Vagina (tissue), 2 donors: ENCODE measurements around the gene KAZN. TPM values are rescaled to one million over a fixed set of nuclear protein-coding genes. Genes with fewer than 3 reads are reported as not detected.

ENCODE experiments used
- DNase-seq, 2 donors: peaks; one replicate each; pipeline ENCODE4 v3.0.0-alpha.2; 2017; ENCODE audit errors: extremely low spot score in 2 of 2
- H3K27ac ChIP-seq: fragments of 200-600 bp; sonication (generic); one replicate; pipeline ENCODE4 v1.5.1; 2019
- H3K27me3 ChIP-seq: fragments of 200-600 bp; sonication (generic); one replicate; pipeline ENCODE4 v1.5.1; 2019
- H3K36me3 ChIP-seq, 2 donors: fragments of 200-600 bp; sonication (generic); one replicate each; pipeline ENCODE4 v1.5.1; 2017 to 2019
- H3K4me1 ChIP-seq: fragments of 200-600 bp; sonication (generic); one replicate; pipeline ENCODE4 v1.5.1; 2019
- H3K4me3 ChIP-seq, 2 donors: fragments of 200-600 bp; sonication (generic); 1 replicate in 1 of 2; 2 replicates in 1 of 2; pipeline ENCODE4 v1.5.1; 2016 to 2019
- H3K9me3 ChIP-seq: fragments of 200-600 bp; sonication (generic); one replicate; pipeline ENCODE4 v1.5.1; 2019
- CTCF ChIP-seq, 3 experiments: fragments of 450-650 bp in 2 of 3; fragments of 200-600 bp in 1 of 3; sonication (generic) in 1 of 3; IDR thresholded peaks; one replicate each; pipeline ENCODE4 v1.5.1; 2017 to 2019; ENCODE audit warnings: antibody characterized with exemption in 3 of 3, mild to moderate bottlenecking in 2 of 3, moderate library complexity in 2 of 3
- POLR2A ChIP-seq, 2 donors: fragments of 450-650 bp; IDR thresholded peaks; one replicate each; pipeline ENCODE4 v1.6.1; 2017; ENCODE audit warnings: antibody characterized with exemption in 2 of 2, mild to moderate bottlenecking in 2 of 2, moderate library complexity in 2 of 2
- POLR2AphosphoS5 ChIP-seq, 2 donors: sonication (generic); formaldehyde crosslinking; IDR thresholded peaks; one replicate each; pipeline ENCODE4 v1.9.0; 2017; ENCODE audit warnings: antibody characterized with exemption in 2 of 2, mild to moderate bottlenecking in 2 of 2, low read depth in 1 of 2; ENCODE audit not compliant: insufficient read depth in 1 of 2
- intact Hi-C: fragments of 100-400 bp; cut with DNase I; formaldehyde crosslinking; loops from one replicate; pipeline ENCODE4 v1.15.1; 2023
- total RNA-seq: library from RNA; depleted of rRNA; stranded (reverse); fragments of >200 nt; gene quantifications from one replicate; pipeline ENCODE4 v1.2.3, GENCODE V29; 2016

Gene KAZN
- total RNA-seq, 1 donor from 2014 or later, result 29.5 TPM

- intact Hi-C loops, result no loop called here
- Histone ChIP-seq H3K4me1 (peaks cover 16% of the 10 kb centered on the region), H3K4me3 (no peak overlapping the region), H3K9me3 (no peaks in the 10 kb centered on the region), H3K27ac (peak overlapping the region; percentile 76), H3K36me3 (no peaks in the 10 kb centered on the region), H3K27me3 (no peaks in the 10 kb centered on the region)
- TF ChIP-seq CTCF (IDR thresholded peaks at IDR 0.05) (peak; percentile 51 to 86 (median 77)), POLR2AphosphoS5 (IDR thresholded peaks at IDR 0.05; ENCODE audit: insufficient read depth in 1 of 2, low read depth in 1 of 2) (peak in 1 of 2 donors; percentile 11), POLR2A (IDR thresholded peaks at IDR 0.05) (no peak)
- no peak for DNase-seq
Observed at GRCh38 chr1:15027515-15027986, 429.1 kb downstream of the KAZN start.

- peak overlapping the region; percentile 76 for H3K27ac ChIP-seq
- no peaks in the 10 kb centered on the region for H3K27me3 ChIP-seq
- no peak for TF ChIP-seq POLR2A (IDR thresholded peaks at IDR 0.05)
- TF ChIP-seq POLR2AphosphoS5 (IDR thresholded peaks at IDR 0.05; ENCODE audit: insufficient read depth in 1 of 2, low read depth in 1 of 2), result peak in 1 of 2 donors; percentile 34
- no peak for TF ChIP-seq CTCF (IDR thresholded peaks at IDR 0.05)
- DNase-seq, result no peak
- H3K4me3 ChIP-seq, result no peak overlapping the region
- intact Hi-C loops, result no loop called here
- no peaks in the 10 kb centered on the region for H3K9me3 ChIP-seq
- H3K36me3 ChIP-seq, result no peaks in the 10 kb centered on the region
- H3K4me1 ChIP-seq, result peaks cover 16% of the 10 kb centered on the region
Observed at GRCh38 chr1:15028102-15028501, 429.6 kb downstream of the KAZN start.

GRCh38 chr1:15028616-15029015 lies 430.1 kb downstream of the KAZN start:
- no peaks in the 10 kb centered on the region for H3K36me3 ChIP-seq
- no peak for TF ChIP-seq POLR2AphosphoS5 (IDR thresholded peaks at IDR 0.05; ENCODE audit: insufficient read depth in 1 of 2, low read depth in 1 of 2)
- no peak for TF ChIP-seq POLR2A (IDR thresholded peaks at IDR 0.05)
- H3K4me3 ChIP-seq, result no peak overlapping the region
- intact Hi-C loops, result no loop called here
- H3K27ac ChIP-seq, result peak overlapping the region; percentile 76
- no peaks in the 10 kb centered on the region for H3K27me3 ChIP-seq
- peaks cover 16% of the 10 kb centered on the region for H3K4me1 ChIP-seq
- no peaks in the 10 kb centered on the region for H3K9me3 ChIP-seq
- DNase-seq, result no peak

GRCh38 chr1:15029036-15029435 lies 430.6 kb downstream of the KAZN start:
- no peaks in the 10 kb centered on the region for H3K36me3 ChIP-seq
- intact Hi-C loops, result no loop called here
- no peaks in the 10 kb centered on the region for H3K27me3 ChIP-seq
- peaks cover 16% of the 10 kb centered on the region for H3K4me1 ChIP-seq
- DNase-seq, result no peak
- TF ChIP-seq CTCF (IDR thresholded peaks at IDR 0.05) (no peak), POLR2A (IDR thresholded peaks at IDR 0.05) (no peak), POLR2AphosphoS5 (IDR thresholded peaks at IDR 0.05; ENCODE audit: insufficient read depth in 1 of 2, low read depth in 1 of 2) (no peak)
- H3K27ac ChIP-seq, result peak overlapping the region; percentile 76
- no peak overlapping the region for H3K4me3 ChIP-seq
- no peaks in the 10 kb centered on the region for H3K9me3 ChIP-seq

GRCh38 chr1:15029786-15030185 lies 431.3 kb downstream of the KAZN start:
- no peak overlapping the region for H3K4me3 ChIP-seq
- TF ChIP-seq CTCF (IDR thresholded peaks at IDR 0.05), result no peak
- TF ChIP-seq POLR2AphosphoS5 (IDR thresholded peaks at IDR 0.05; ENCODE audit: insufficient read depth in 1 of 2, low read depth in 1 of 2), result no peak
- TF ChIP-seq POLR2A (IDR thresholded peaks at IDR 0.05), result no peak
- H3K27me3 ChIP-seq, result no peaks in the 10 kb centered on the region
- H3K27ac ChIP-seq, result no peak overlapping the region
- H3K4me1 ChIP-seq, result peaks cover 16% of the 10 kb centered on the region
- DNase-seq, result no peak
- intact Hi-C loops, result no loop called here
- H3K9me3 ChIP-seq, result no peaks in the 10 kb centered on the region
- H3K36me3 ChIP-seq, result peaks cover 0 to 2% of the 10 kb centered on the region in 2 donors
